HFFc6 (cell line): Measurements from ENCODE around the gene ANXA4. TPM values are rescaled to one million over a fixed set of nuclear protein-coding genes. Genes with fewer than 3 reads are reported as not detected.

Experiments
- DNase-seq: peaks from one replicate; pipeline ENCODE4 v3.0.0-alpha.2; 2018
- H3K27ac Mint-ChIP-seq: 2 replicates; pipeline ENCODE4 v1.8.0; 2020; ENCODE audit warnings: mild to moderate bottlenecking, mixed read lengths
- H3K27me3 Mint-ChIP-seq: 2 replicates; pipeline ENCODE4 v1.8.0; 2021; ENCODE audit warnings: mild to moderate bottlenecking, moderate library complexity, mixed read lengths; ENCODE audit not compliant: insufficient read depth
- H3K36me3 Mint-ChIP-seq: 2 replicates; pipeline ENCODE4 v1.8.0; 2021; ENCODE audit warnings: low read depth, mixed read lengths
- H3K4me1 Mint-ChIP-seq: 2 replicates; pipeline ENCODE4 v1.8.0; 2020; ENCODE audit warnings: low read depth, mixed read lengths
- H3K4me3 Mint-ChIP-seq: 2 replicates; pipeline ENCODE4 v1.8.0; 2020; ENCODE audit warnings: mild to moderate bottlenecking, moderate library complexity, mixed read lengths
- H3K9me3 Mint-ChIP-seq: 2 replicates; pipeline ENCODE4 v1.8.0; 2020; ENCODE audit warnings: mild to moderate bottlenecking, mixed read lengths
- total RNA-seq, 6 experiments: library from RNA; stranded (reverse); fragmentation: NEBNext Ultra II Directional; extraction: Animal tissue kit (Norgen Biotek cat#: 25700); gene quantifications; 2 replicates in 1 of 6; 3 replicates in 5 of 6; pipeline ENCODE4 v1.2.3, GENCODE V29; 2021
- TF ChIP-seq, protein P1 (sequence below): fragments of 200-600 bp; sonication (generic); IDR thresholded peaks from 2 replicates; pipeline ENCODE4 v1.5.0; 2021; ENCODE audit warnings: antibody characterized with exemption, mild to moderate bottlenecking

The ANXA4 gene
- total RNA-seq, 6 experiments from 2014 or later = 92.8 to 112 (median 96.1) TPM

DNA sequence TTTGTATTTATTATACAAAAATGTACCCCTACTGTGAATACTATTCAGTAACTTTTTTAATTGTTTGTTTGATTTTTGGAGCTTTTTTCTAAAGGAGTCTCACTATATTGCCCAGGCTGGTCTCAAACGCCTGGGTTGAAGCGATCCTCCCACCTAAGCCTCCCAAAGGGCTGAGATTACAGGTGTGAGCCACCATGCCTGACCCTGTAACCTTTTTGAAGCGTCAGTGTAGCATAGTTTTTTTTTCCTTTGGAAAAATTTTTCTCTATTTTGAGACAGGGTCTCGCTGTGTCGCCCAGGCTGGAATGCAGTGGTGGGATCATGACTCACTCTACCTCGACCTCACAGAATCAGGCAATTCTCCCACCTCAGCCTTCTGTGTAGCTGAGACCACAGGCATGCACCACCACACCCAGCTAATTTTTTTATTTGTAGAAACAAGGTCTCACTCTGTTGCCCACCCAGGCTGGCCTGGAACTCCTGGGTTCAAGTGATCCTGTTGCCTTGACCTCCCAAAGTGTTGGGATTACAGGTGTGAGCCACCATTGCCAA, 89.5 kb downstream of the ANXA4 start:
- Mint-ChIP-seq H3K27me3 (no peaks in the 10 kb centered on the region), H3K4me1 (peaks cover 44% of the 10 kb centered on the region), H3K27ac (no peak overlapping the region), H3K36me3 (no peaks in the 10 kb centered on the region), H3K4me3 (peak overlapping the region; percentile 92), H3K9me3 (no peaks in the 10 kb centered on the region)
- DNase-seq = no peak
- TF ChIP-seq, protein P1, sequence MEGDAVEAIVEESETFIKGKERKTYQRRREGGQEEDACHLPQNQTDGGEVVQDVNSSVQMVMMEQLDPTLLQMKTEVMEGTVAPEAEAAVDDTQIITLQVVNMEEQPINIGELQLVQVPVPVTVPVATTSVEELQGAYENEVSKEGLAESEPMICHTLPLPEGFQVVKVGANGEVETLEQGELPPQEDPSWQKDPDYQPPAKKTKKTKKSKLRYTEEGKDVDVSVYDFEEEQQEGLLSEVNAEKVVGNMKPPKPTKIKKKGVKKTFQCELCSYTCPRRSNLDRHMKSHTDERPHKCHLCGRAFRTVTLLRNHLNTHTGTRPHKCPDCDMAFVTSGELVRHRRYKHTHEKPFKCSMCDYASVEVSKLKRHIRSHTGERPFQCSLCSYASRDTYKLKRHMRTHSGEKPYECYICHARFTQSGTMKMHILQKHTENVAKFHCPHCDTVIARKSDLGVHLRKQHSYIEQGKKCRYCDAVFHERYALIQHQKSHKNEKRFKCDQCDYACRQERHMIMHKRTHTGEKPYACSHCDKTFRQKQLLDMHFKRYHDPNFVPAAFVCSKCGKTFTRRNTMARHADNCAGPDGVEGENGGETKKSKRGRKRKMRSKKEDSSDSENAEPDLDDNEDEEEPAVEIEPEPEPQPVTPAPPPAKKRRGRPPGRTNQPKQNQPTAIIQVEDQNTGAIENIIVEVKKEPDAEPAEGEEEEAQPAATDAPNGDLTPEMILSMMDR = no peak

DNA sequence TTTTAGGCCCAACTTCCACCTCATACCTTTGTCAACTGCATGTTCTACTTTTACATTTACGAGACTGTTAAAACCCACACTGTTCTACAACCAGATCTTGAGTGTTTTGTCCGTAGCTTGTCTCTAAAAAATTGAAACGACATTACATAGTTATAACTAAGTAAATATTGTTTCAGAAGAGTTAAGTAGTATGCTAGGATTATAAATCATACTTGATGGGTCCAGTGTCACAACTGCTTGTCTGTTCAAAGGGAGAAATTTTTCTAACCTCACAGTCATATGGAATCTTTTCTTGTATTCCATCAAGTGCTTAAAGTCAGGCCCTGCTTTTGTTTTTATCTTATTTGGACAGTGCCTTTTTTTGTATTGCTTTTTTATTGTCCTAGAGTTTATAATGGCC, 91.8 kb downstream of the ANXA4 start:
- no peak overlapping the region for H3K4me3 Mint-ChIP-seq
- TF ChIP-seq, protein P1 = no peak
- no peak overlapping the region for H3K27ac Mint-ChIP-seq

DNA sequence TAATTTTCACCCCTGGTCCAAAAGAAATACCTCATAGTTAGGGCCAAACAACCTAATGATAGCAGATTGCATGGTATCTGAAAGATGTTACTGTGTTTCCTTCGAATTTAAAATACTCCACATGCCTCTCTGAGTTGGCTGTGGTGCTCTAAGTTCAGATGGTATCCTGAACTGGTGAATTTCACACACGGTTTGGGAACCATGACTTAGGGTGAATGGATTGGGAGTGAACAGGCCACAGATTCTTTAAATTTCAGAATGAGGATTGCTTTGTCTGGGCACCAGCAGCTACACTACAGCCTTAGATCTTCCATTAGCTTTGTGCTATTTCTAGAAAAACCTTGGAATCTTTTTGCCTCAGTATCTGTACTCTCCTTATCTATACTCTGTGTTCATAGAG, 93.7 kb downstream of the ANXA4 start:
- TF ChIP-seq, protein P1 = no peak
- no peak overlapping the region for H3K27ac Mint-ChIP-seq
- no peaks in the 10 kb centered on the region for H3K27me3 Mint-ChIP-seq
- H3K9me3 Mint-ChIP-seq = no peaks in the 10 kb centered on the region
- no peak for DNase-seq
- H3K4me1 Mint-ChIP-seq = peaks cover 28% of the 10 kb centered on the region
- H3K36me3 Mint-ChIP-seq = no peaks in the 10 kb centered on the region; the same call in 1 of the 2 replicates
- no peak overlapping the region for H3K4me3 Mint-ChIP-seq

More for the DNA sequence above, 91.8 kb downstream of the ANXA4 start:
- DNase-seq = no peak
- Mint-ChIP-seq H3K27me3 (no peaks in the 10 kb centered on the region), H3K4me1 (peaks cover 36% of the 10 kb centered on the region), H3K36me3 (no peaks in the 10 kb centered on the region), H3K9me3 (no peaks in the 10 kb centered on the region)

DNA sequence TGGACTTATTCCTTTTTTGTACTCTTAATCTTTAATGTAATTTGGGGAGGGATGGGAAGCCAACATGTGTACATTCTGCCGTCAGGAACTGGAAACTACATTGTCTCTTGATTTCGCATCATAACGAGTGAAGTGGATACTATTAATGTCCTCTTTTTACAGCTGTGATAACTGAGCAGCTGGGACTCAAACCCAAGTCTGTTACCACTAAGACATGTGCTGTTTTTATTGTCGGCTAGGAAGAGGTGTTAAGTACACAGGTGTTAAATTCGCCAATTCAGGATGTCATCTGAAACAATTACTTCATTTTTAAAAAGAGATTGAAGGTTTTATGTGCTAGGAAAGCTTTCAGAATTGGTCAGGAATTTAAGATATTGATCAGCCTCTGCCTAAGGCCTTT, 94.4 kb downstream of the ANXA4 start:
- Mint-ChIP-seq H3K4me3 (no peak overlapping the region), H3K27me3 (no peaks in the 10 kb centered on the region), H3K36me3 (no peaks in the 10 kb centered on the region; the same call in 1 of the 2 replicates), H3K9me3 (no peaks in the 10 kb centered on the region), H3K4me1 (peaks cover 21% of the 10 kb centered on the region; the same call in 1 of the 2 replicates), H3K27ac (no peak overlapping the region)
- no peak for DNase-seq
- TF ChIP-seq, protein P1 = no peak

DNA sequence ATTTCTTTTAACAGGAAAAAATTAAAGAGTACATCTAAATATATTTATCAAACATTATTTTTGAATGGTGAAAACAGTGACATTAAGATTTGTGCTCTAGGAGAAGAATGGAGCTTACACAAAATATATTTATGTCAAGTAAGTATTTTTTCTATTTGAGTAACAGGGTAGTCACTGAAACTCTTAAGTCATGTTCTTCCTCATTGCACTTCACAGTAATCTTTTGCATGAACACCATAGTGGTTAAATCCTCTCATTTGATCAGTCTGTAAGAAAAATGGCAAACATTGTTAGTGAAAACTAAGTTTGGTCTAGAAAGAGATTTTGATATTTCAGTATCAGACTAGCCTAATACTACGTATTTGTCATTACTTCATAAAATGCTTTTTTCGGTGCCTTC, 95.6 kb downstream of the ANXA4 start:
- Mint-ChIP-seq H3K4me3 (no peak overlapping the region), H3K27ac (no peak overlapping the region), H3K9me3 (no peaks in the 10 kb centered on the region), H3K4me1 (peaks cover 11% of the 10 kb centered on the region; the same call in 1 of the 2 replicates), H3K27me3 (no peaks in the 10 kb centered on the region), H3K36me3 (no peaks in the 10 kb centered on the region; the same call in 1 of the 2 replicates)
- DNase-seq = no peak
- TF ChIP-seq, protein P1 = no peak
